NCI-H146 (cell line): ENCODE measurements around the gene CDH3.
"Not testable (repeated sequence)": the region's sequence is repeated elsewhere in the genome, so short reads cannot be mapped to it uniquely, and the experiment has no call there.

Experiments used
- DNase-seq: peaks from one replicate; lab custom pipeline; 2025; lab: John Stamatoyannopoulos, UW

Gene CDH3

GRCh38 chr16:68704232-68704867 lies 59.2 kb downstream of the CDH3 start:
- peak; percentile 78 for DNase-seq

- no peak for DNase-seq
These were observed 62.4 kb downstream of the CDH3 start for GRCh38 chr16:68707340-68708152.

GRCh38 chr16:68710211-68710610 lies 65.1 kb downstream of the CDH3 start:
- DNase-seq, result no peak

- DNase-seq, result no peak
These were observed 66.5 kb downstream of the CDH3 start for GRCh38 chr16:68711421-68712139.

GRCh38 chr16:68713361-68713760 lies 68.3 kb downstream of the CDH3 start:
- no peak for DNase-seq

GRCh38 chr16:68715471-68715870 lies 70.4 kb downstream of the CDH3 start:
- no peak for DNase-seq

GRCh38 chr16:68716516-68716915 lies 71.4 kb downstream of the CDH3 start:
- DNase-seq, result not testable (repeated sequence)

DNA sequence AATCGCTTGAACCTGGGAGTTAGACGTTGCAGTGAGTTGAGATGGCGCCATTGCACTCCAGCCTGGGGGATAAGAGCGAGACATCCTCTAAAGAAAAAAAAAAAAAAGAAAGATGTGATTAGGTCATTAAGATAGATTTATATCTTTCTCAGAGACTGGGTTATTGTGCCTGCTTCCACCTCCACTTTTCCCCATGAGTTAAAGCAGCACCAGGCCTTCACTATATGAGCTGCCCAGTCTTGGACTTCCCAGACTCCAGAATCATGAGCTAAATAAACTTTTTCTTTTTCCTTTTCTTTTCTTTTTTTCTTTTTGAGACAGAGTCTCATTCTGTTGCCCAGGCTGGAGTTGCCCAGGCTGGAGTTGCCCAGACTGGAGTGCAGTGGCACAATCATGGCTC lies 72.6 kb downstream of the CDH3 start:
- no peak for DNase-seq

DNA sequence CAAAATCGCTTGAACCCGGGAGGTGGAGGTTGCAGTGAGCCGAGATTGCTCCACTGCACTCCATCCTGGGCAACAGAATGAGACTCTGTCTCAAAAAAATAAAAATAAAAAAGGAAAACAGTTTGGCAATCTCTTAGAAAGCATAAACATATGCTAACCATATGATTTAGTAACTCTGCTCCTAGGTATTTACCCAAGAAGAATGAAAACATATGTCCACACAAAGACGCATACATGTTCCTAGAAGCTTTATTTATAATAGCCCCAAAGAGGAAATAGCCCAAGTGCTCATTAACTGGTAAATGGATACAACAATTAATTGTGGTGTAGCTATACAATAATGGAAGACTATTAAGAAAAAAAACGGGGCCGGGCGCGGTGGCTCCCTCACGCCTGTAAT lies 73.5 kb downstream of the CDH3 start:
- DNase-seq, result no peak

DNA sequence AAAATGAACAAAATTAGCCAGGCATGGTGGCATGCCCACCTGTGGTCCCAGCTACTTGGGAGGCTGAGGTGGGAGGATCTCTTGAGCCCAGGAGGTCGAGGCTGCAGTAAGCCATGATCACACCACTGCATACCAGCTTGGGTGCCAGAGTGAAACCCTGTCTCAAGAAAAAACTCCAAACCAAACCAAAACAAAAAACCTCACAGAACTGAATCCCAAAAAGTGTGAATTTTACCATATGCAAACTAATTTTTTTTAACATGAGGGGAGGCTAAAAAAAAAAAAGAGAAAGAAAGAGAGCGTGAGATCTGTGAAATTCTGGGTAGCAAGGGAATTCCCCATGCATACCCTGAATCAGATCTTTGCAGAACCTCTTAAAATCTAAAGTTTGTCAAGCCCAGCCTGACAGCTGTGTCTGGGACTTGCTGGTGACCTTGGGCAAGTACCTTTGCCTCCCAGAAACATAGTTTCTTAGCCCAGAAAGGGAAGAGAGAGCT lies 74.9 kb downstream of the CDH3 start:
- no peak for DNase-seq

- DNase-seq, result no peak
These were observed 77.3 kb downstream of the CDH3 start for GRCh38 chr16:68722119-68723024.

GRCh38 chr16:68724797-68725196 lies 79.7 kb downstream of the CDH3 start:
- no peak for DNase-seq

DNA sequence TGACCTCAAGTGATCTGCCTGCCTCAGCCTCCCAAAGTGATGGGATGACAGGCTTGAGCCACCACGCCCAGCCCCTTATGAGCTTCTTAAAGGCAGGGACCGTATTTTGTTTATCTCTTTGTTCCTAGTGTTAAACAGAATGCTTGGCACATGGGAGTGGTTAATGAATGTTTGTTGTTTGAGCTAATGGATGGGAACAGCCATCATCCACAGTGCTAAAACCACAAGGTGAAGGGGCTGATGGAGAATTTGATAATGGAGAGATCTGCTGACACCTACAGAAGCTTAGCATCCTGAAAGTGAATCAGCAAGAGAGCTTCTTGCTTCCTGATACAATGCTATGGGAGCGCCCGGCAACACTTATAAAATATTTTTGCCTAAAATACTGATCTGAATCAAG lies 83.4 kb downstream of the CDH3 start:
- DNase-seq, result no peak

- no peak for DNase-seq
These were observed 86.5 kb downstream of the CDH3 start for GRCh38 chr16:68731637-68732036.

GRCh38 chr16:68732042-68732680 lies 87.1 kb downstream of the CDH3 start:
- peak; percentile 21 for DNase-seq

DNA sequence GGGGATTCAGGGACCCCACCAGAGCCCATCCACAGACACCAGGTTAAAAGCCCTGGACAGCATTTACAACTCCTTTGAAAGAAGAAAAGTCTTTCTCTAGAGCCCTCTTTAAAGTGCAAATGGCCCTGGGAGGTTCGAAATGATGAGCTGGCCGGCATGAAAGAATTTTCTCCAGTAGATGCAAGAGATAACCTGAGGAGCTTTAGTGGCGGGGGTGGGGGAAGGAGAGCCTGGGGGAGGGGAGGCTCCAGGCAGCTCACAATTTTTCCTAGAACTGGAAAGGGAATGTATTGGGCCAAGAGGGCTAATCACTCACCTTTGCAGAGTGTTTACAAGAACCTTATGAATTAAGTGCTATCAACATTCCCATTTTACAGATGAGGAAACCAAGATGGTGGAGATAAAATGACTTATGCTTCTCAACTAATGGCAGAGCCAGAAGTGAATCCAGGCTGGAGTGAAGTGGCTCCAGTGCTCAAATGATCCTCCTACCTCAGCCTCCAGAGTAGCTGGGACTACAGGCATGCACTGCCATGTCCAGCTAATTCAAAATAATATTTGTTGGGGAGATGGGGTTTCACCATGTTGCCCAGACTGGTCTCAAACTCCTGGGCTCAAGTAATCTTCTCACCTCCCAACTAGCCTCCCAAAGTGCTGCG lies 87.8 kb downstream of the CDH3 start:
- DNase-seq, result no peak

GRCh38 chr16:68733570-68733969 lies 88.5 kb downstream of the CDH3 start:
- no peak for DNase-seq

GRCh38 chr16:68734782-68735181 lies 89.7 kb downstream of the CDH3 start:
- no peak for DNase-seq

DNA sequence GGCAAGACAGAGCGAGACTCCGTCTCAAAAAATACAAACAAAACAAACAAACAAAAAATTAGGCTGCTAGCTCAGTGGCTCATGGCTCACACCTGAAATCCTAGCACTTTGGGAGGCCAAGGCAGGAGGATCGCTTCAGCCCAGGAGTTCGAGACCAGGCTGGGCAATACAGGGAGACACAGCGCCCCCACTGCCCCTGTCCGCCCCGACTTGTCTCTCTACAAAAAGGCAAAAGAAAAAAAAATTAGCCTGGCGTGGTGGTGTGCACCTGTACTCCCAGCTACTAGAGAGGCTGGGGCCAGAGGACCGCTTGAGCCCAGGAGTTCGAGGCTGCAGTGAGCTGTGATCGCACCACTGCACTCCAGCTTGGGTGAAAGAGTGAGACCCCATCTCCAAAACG lies 91.5 kb downstream of the CDH3 start:
- no peak for DNase-seq

GRCh38 chr16:68737046-68737729 lies 92.1 kb downstream of the CDH3 start, which contains the start of gene CDH1:
Gene CDH1, plus strand, starts transcription at chr16:68737292. Its CDS starts 124 bp downstream, at chr16:68737416.
- DNase-seq, result peak; percentile 93
